ENCODE data around the gene L2HGDH. TPM values are rescaled to one million over a fixed set of nuclear protein-coding genes. Genes with fewer than 3 reads are reported as not detected.
"Not testable (repeated sequence)": the region's sequence is repeated elsewhere in the genome, so short reads cannot be mapped to it uniquely, and the experiment has no call there.

The L2HGDH gene
- total and polyA plus RNA-seq, 5 experiments from 2014 or later: 2.8 to 6.5 (median 5.3) TPM

DNA sequence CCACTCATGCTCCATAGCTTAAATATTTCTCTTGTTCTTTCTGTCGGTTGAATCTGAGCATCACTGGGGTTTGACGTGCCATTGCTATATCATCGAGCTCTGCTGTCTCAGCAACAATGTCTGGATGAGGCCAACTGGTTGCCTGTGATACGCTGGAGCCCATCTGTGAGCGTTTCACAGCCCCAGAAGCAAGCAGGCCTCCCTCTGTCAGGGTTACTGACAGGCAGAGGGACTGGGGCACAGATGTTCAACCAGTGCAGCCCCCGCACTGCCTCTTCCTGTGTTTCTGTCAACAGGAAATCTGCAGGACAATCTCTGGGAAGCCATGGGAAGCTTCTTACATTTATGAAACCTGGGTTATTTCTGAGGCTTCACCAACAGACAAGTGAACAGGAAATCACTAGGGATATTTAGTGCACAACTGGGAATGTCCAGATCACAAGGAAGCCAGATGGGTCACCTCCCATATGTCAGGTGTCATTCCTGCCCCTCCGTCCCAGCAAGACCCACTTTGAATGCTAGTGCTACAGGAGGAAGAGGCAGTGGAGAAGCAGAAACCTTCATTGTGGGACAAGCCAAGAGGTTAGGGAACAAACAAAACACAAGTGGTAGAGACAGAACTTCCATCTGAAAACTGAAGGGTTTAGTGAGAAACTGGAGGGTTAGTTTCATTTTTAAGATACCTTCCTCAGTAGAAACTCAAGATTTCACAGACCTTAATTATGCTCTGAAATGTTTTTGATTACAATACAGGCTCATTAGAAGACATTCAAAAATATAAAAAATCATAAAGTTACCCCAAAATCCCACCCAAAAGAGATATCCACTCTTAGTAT is 24.2 kb upstream of the L2HGDH start:
- Mint-ChIP-seq H3K27me3 (no peaks in the 10 kb centered on the region), H3K36me3 (peaks cover 0 to 22% (median 2%) of the 10 kb centered on the region in 3 donors), H3K4me1 (peaks cover 7 to 15% (median 15%) of the 10 kb centered on the region in 4 donors), H3K4me3 (peak overlapping the region; percentile 12 to 72 (median 60)), H3K9me3 (no peaks in the 10 kb centered on the region), H3K27ac (peak overlapping the region; percentile 71 to 96 (median 86))
- ATAC-seq: peak; percentile 42 to 62
- no peak for DNase-seq
- POLR2A ChIA-PET: no interaction called here

GRCh38 chr14:50335389-50335788 is 23.4 kb upstream of the L2HGDH start:
- POLR2A ChIA-PET: no interaction called here
- Mint-ChIP-seq H3K9me3 (no peaks in the 10 kb centered on the region), H3K27me3 (no peaks in the 10 kb centered on the region)

DNA sequence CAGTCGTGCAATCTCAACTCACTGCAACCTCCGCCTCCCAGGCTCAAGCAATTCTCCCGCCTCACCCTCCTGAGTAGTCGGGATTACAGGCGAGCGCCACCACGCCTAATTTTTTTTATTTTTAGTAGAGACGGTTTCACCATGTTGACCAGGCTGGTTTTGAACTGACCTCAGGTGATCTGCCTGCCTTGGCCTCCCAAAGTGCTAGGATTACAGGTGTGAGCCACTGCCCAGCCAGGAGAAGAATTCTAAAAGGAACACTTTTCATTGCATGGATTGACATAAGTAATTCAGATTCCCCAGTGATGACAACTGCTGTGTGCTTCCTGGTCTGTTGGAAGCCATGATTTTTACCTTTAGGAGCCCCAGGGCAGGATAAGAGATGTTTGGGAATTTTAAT is 22.2 kb upstream of the L2HGDH start:
- no peaks in the 10 kb centered on the region for H3K9me3 Mint-ChIP-seq
- ATAC-seq: no peak
- no peak overlapping the region for H3K4me3 Mint-ChIP-seq
- DNase-seq: no peak
- POLR2A ChIA-PET: interaction anchor here (0.7 kb wide), 1 partner anchor 1516 kb away, joined by 3 read pairs; no protein-coding TSS in a partner anchor
- peaks cover 0 to 37% (median 3%) of the 10 kb centered on the region in 3 donors for H3K36me3 Mint-ChIP-seq
- peaks cover 7 to 15% (median 15%) of the 10 kb centered on the region in 4 donors for H3K4me1 Mint-ChIP-seq
- H3K27me3 Mint-ChIP-seq: no peaks in the 10 kb centered on the region
- no peak overlapping the region for H3K27ac Mint-ChIP-seq

More at GRCh38 chr14:50335389-50335788, 23.4 kb upstream of the L2HGDH start:
- Mint-ChIP-seq H3K4me1 (peaks cover 7 to 15% (median 15%) of the 10 kb centered on the region in 4 donors), H3K36me3 (peaks cover 0 to 29% (median 2%) of the 10 kb centered on the region in 3 donors), H3K27ac (peak overlapping the region in 8 of 10 donors; percentile 71 to 90 (median 80)), H3K4me3 (peak overlapping the region in 4 of 10 donors; percentile 9 to 72 (median 36))
- no peak for DNase-seq
- ATAC-seq: no peak

DNA sequence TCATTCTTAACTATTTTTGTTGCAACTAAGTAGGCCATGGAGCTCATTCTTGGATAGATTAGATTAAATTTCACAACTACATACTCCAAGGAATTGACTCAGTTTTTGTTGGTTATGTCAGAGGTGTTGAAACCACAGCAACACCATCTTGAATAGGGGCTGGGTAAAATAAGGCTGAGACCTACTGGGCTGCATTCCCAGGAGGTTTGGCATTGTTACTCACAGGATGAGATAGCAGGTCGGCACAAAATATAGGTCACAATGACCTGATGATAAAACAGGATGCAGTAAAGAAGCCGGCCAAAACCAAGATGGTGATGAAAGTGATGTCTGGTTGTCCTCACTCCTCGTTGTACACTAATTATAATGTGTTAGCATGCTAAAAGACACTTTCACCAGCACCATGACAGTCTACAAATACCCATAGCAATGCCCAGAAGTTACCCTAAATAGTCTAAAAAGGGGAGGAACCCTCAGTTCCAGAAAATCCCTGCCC is 21.0 kb upstream of the L2HGDH start:
- Mint-ChIP-seq H3K27ac (peak overlapping the region in 2 of 10 donors; percentile 4 to 9), H3K4me3 (no peak overlapping the region), H3K9me3 (no peaks in the 10 kb centered on the region), H3K4me1 (peaks cover 7 to 15% (median 15%) of the 10 kb centered on the region in 4 donors), H3K27me3 (no peaks in the 10 kb centered on the region), H3K36me3 (peaks cover 0 to 39% (median 3%) of the 10 kb centered on the region in 3 donors)
- POLR2A ChIA-PET: interaction anchor here (0.8 to 1.2 kb wide), 2 partner anchors 8 to 69 kb away, joined by 3 read pairs; no protein-coding TSS in a partner anchor
- no peak for ATAC-seq
- no peak for DNase-seq

DNA sequence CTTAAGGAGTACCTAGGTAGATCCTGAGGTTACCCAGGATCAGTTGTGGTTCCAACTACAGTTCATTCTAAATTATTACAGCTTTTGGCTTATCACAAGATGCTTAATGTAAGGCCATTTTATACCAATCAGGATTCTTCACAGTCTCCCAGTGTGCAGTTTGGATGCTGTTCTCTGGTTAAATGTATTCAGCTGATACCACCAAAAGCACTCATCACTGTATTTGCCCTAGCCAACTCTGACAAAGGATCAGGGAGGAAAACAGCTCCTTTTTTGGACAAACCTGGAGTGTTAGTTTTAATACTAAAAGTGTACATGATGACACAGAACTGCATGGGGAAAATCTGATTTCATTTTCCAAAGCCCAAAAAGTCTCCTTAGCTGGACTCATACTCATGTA is 19.6 kb upstream of the L2HGDH start:
- POLR2A ChIA-PET: no interaction called here
- DNase-seq (no peak), ATAC-seq (no peak)
- Mint-ChIP-seq H3K27ac (peak overlapping the region in 5 of 10 donors; percentile 2 to 77 (median 28)), H3K36me3 (peaks cover 0 to 44% (median 3%) of the 10 kb centered on the region in 3 donors), H3K4me1 (peaks cover 7 to 14% (median 14%) of the 10 kb centered on the region in 4 donors), H3K9me3 (no peaks in the 10 kb centered on the region), H3K27me3 (no peaks in the 10 kb centered on the region), H3K4me3 (no peak overlapping the region)

GRCh38 chr14:50321009-50321660 is 9.1 kb upstream of the L2HGDH start:
- Mint-ChIP-seq H3K4me1 (peaks cover 5 to 24% (median 17%) of the 10 kb centered on the region in 4 donors), H3K36me3 (peaks cover 0 to 38% (median 11%) of the 10 kb centered on the region in 3 donors), H3K27me3 (no peaks in the 10 kb centered on the region), H3K4me3 (no peak overlapping the region), H3K9me3 (no peaks in the 10 kb centered on the region), H3K27ac (no peak overlapping the region)
- POLR2A ChIA-PET: interaction anchor here (0.6 to 2.7 kb wide), 5 partner anchors 8 to 703 kb away, joined by 3 to 8 read pairs (median 3); partner anchors contain the start of genes MAP4K5 and SOS2
- ATAC-seq (peak; percentile 97 to 98), DNase-seq (peak; percentile 22 to 83 (median 66))

GRCh38 chr14:50320283-50320682 is 8.3 kb upstream of the L2HGDH start:
- Mint-ChIP-seq H3K9me3 (no peaks in the 10 kb centered on the region), H3K36me3 (peaks cover 0 to 38% (median 13%) of the 10 kb centered on the region in 3 donors), H3K4me3 (no peak overlapping the region), H3K4me1 (peaks cover 7 to 31% (median 22%) of the 10 kb centered on the region in 4 donors), H3K27ac (no peak overlapping the region), H3K27me3 (no peaks in the 10 kb centered on the region)
- DNase-seq (no peak), ATAC-seq (no peak)
- POLR2A ChIA-PET: interaction anchor here (0.6 to 0.9 kb wide), 3 partner anchors 7 to 200 kb away, joined by 3 to 4 read pairs (median 4); partner anchors contain the start of gene SOS2

DNA sequence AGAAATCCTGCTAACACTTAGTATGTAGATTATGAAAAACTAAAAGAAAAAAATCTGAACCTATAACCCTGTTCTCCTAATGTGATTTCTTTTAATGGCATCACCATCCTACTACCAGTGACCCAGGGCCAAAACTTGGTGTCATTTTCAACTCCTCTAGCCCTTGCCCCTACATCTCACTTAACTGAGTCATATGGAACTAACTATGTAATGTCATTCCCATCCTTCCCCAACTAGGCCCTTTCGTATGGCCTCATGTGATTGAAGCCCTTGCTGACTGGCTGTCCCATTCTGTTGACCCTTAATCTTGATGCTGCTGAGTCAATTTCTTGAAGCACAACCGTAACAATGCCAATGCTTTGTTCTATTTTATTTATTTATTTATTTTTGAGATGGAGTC is 7.7 kb upstream of the L2HGDH start:
- Mint-ChIP-seq H3K27me3 (no peaks in the 10 kb centered on the region), H3K9me3 (no peaks in the 10 kb centered on the region), H3K4me3 (no peak overlapping the region), H3K36me3 (peaks cover 0 to 37% (median 13%) of the 10 kb centered on the region in 3 donors), H3K27ac (peak overlapping the region in 1 of 10 donors; percentile 78), H3K4me1 (peaks cover 7 to 31% (median 23%) of the 10 kb centered on the region in 4 donors)
- ATAC-seq: no peak
- POLR2A ChIA-PET: interaction anchor here (0.6 kb wide), 1 partner anchor 200 kb away, joined by 4 read pairs; no protein-coding TSS in a partner anchor
- no peak for DNase-seq

- Mint-ChIP-seq H3K9me3 (no peaks in the 10 kb centered on the region), H3K27ac (peak overlapping the region in 4 of 10 donors; percentile 12 to 67 (median 39)), H3K4me1 (peaks cover 8 to 33% (median 25%) of the 10 kb centered on the region in 4 donors), H3K27me3 (no peaks in the 10 kb centered on the region), H3K4me3 (no peak overlapping the region), H3K36me3 (peaks cover 0 to 32% (median 14%) of the 10 kb centered on the region in 3 donors)
- ATAC-seq (no peak), DNase-seq (no peak)
- POLR2A ChIA-PET: no interaction called here
Measured at GRCh38 chr14:50319293-50319692, 7.3 kb upstream of the L2HGDH start.

- POLR2A ChIA-PET: no interaction called here
Measured at GRCh38 chr14:50318031-50318626, 6.1 kb upstream of the L2HGDH start.

DNA sequence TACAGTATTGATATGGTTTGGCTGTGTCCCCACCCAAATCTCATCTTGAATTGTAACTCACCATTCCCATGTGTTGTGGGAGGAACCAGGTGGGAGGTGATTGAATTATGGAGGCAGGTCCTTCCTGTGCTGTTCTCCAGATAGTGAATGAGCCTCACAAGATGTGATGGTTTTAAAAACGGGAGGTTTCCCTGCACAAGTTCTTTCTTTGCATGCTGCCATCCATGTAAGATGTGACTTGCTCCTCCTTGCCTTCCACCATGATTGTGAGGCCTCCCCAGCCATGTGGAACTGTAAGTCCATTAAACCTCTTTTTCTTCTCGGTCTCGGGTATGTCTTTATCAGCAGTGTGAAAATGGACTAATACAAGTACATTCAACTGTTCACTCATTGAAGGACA is 2.1 kb upstream of the L2HGDH start:
- H3K36me3 Mint-ChIP-seq: peaks cover 0 to 14% (median 11%) of the 10 kb centered on the region in 3 donors
- H3K27ac Mint-ChIP-seq: peak overlapping the region in 6 of 10 donors; percentile 20 to 99 (median 90)
- H3K4me1 Mint-ChIP-seq: peaks cover 21 to 56% (median 50%) of the 10 kb centered on the region in 4 donors
- H3K4me3 Mint-ChIP-seq: peak overlapping the region in 7 of 10 donors; percentile 22 to 97 (median 45)
- POLR2A ChIA-PET, H3K9me3 Mint-ChIP-seq, H3K27me3 Mint-ChIP-seq, DNase-seq, ATAC-seq: not testable (repeated sequence)

More at GRCh38 chr14:50318031-50318626, 6.1 kb upstream of the L2HGDH start:
- no peak for DNase-seq
- Mint-ChIP-seq H3K27me3 (no peaks in the 10 kb centered on the region), H3K4me3 (no peak overlapping the region), H3K36me3 (peaks cover 0 to 22% (median 13%) of the 10 kb centered on the region in 3 donors), H3K9me3 (no peaks in the 10 kb centered on the region), H3K27ac (no peak overlapping the region), H3K4me1 (peaks cover 10 to 45% (median 36%) of the 10 kb centered on the region in 4 donors)
- ATAC-seq: no peak

- Mint-ChIP-seq H3K9me3 (no peaks in the 10 kb centered on the region), H3K36me3 (peaks cover 0 to 16% (median 11%) of the 10 kb centered on the region in 3 donors), H3K4me3 (peak overlapping the region; percentile 91 to 99 (median 96)), H3K27ac (peak overlapping the region; percentile 94 to 99 (median 98)), H3K4me1 (peaks cover 20 to 52% (median 47%) of the 10 kb centered on the region in 4 donors), H3K27me3 (no peaks in the 10 kb centered on the region)
- DNase-seq: peak in 4 of 10 donors; percentile 55 to 80 (median 70)
- POLR2A ChIA-PET: interaction anchor here (0.6 to 2.2 kb wide), 10 partner anchors 8 to 782 kb away, joined by 3 to 9 read pairs (median 4); partner anchors contain the start of genes MAP4K5, NEMF, SOS2 and TRIM9
- peak; percentile 58 to 66 for ATAC-seq
Measured at GRCh38 chr14:50312734-50313054, 665 bp upstream of the L2HGDH start.

All from naive thymus-derived CD8-positive, alpha-beta T cell (primary cell).